GM04504 (cell line): ENCODE measurements around the gene HINT3.
"Not testable (repeated sequence)": the region's sequence is repeated elsewhere in the genome, so short reads cannot be mapped to it uniquely, and the experiment has no call there.

ENCODE experiments used
- DNase-seq: peaks from one replicate; pipeline ENCODE4 v3.0.0-alpha.2; 2012; ENCODE audit warnings: low read depth

The HINT3 gene

GRCh38 chr6:125962900-125963497, 6.4 kb downstream of the HINT3 start:
- no peak for DNase-seq

- DNase-seq, result no peak
Measured at GRCh38 chr6:125963817-125964216, 7.2 kb downstream of the HINT3 start.

- DNase-seq, result no peak
Measured at GRCh38 chr6:125966569-125966968, 10.0 kb downstream of the HINT3 start.

- no peak for DNase-seq
Measured at GRCh38 chr6:125968493-125968892, 11.9 kb downstream of the HINT3 start.

- no peak for DNase-seq
Measured at GRCh38 chr6:125970760-125971159, 14.2 kb downstream of the HINT3 start.

- DNase-seq, result not testable (repeated sequence)
Measured at GRCh38 chr6:125972478-125972877, 15.9 kb downstream of the HINT3 start.

- DNase-seq, result no peak
Measured at GRCh38 chr6:125974214-125974866, 17.8 kb downstream of the HINT3 start.

GRCh38 chr6:125979101-125979500, 22.5 kb downstream of the HINT3 start:
- DNase-seq, result no peak

- DNase-seq, result no peak
Measured at GRCh38 chr6:125981571-125982185, 25.1 kb downstream of the HINT3 start.

- DNase-seq, result peak; percentile 60
Measured at GRCh38 chr6:125983246-125983945, 26.8 kb downstream of the HINT3 start.

- DNase-seq, result peak; percentile 30
Measured at GRCh38 chr6:125984311-125984710, 27.7 kb downstream of the HINT3 start.

- no peak for DNase-seq
Measured at GRCh38 chr6:125985522-125985921, 29.0 kb downstream of the HINT3 start.

GRCh38 chr6:125985979-125986300, 29.4 kb downstream of the HINT3 start:
- DNase-seq, result no peak

GRCh38 chr6:125986301-125987025, 29.9 kb downstream of the HINT3 start, which contains the start of gene TRMT11:
Gene TRMT11, plus strand, starts transcription at chr6:125986540. Its CDS starts 11 bp downstream, at chr6:125986551.
- peak; percentile 62 for DNase-seq

GRCh38 chr6:125987026-125987617, 30.6 kb downstream of the HINT3 start:
- DNase-seq, result no peak

- DNase-seq, result no peak
Measured at GRCh38 chr6:125988280-125988679, 31.7 kb downstream of the HINT3 start.

- DNase-seq, result no peak
Measured at GRCh38 chr6:125989631-125990030, 33.1 kb downstream of the HINT3 start.

GRCh38 chr6:125991653-125992052, 35.1 kb downstream of the HINT3 start:
- no peak for DNase-seq

- DNase-seq, result no peak
Measured at GRCh38 chr6:125994670-125995488, 38.3 kb downstream of the HINT3 start.

GRCh38 chr6:125995972-125996580, 39.5 kb downstream of the HINT3 start:
- no peak for DNase-seq
